HG03432 (cell line): ENCODE results near the gene CXorf65.

Source experiments
- ATAC-seq: cut with Tn5 transposase; IDR thresholded peaks from one replicate; pipeline ENCODE4 v1.9.1; 2021; ENCODE audit warnings: mild to moderate bottlenecking, moderate library complexity; ENCODE audit not compliant: unreplicated experiment

CXorf65 gene

GRCh38 chrX:71107762-71108360 is 1.3 kb upstream of the CXorf65 start:
- no peak for ATAC-seq

GRCh38 chrX:71107245-71107644 is 705 bp upstream of the CXorf65 start:
- ATAC-seq, result no peak

GRCh38 chrX:71105628-71106027 is 912 bp downstream of the CXorf65 start:
- ATAC-seq, result no peak

- peak; percentile 47 for ATAC-seq
These were observed 3.2 kb downstream of the CXorf65 start for GRCh38 chrX:71103110-71103983.

- ATAC-seq, result no peak
These were observed 4.2 kb downstream of the CXorf65 start for GRCh38 chrX:71102292-71102691.

GRCh38 chrX:71100581-71101505 is 5.7 kb downstream of the CXorf65 start:
- ATAC-seq, result no peak

GRCh38 chrX:71099736-71100135 is 6.8 kb downstream of the CXorf65 start:
- no peak for ATAC-seq

GRCh38 chrX:71098951-71099506 is 7.5 kb downstream of the CXorf65 start:
- no peak for ATAC-seq

- no peak for ATAC-seq
These were observed 8.2 kb downstream of the CXorf65 start for GRCh38 chrX:71098302-71098701.

GRCh38 chrX:71096760-71097032 is 9.8 kb downstream of the CXorf65 start:
- no peak for ATAC-seq

- ATAC-seq, result peak; percentile 24
These were observed 10.4 kb downstream of the CXorf65 start for GRCh38 chrX:71095981-71096759.

- ATAC-seq, result peak; percentile 95
These were observed 11.0 kb downstream of the CXorf65 start, which contains the start of gene FOXO4 for GRCh38 chrX:71095555-71095980. TSS of gene FOXO4 (plus strand) at chrX:71095851. CDS start at chrX:71096529, 678 bp downstream.

- peak; percentile 14 for ATAC-seq
These were observed 11.5 kb downstream of the CXorf65 start for GRCh38 chrX:71095033-71095432.

GRCh38 chrX:71091263-71091662 is 15.3 kb downstream of the CXorf65 start:
- ATAC-seq, result no peak

- ATAC-seq, result no peak
These were observed 20.6 kb downstream of the CXorf65 start for GRCh38 chrX:71085900-71086299.

GRCh38 chrX:71082822-71083221 is 23.7 kb downstream of the CXorf65 start:
- no peak for ATAC-seq

GRCh38 chrX:71082124-71082647 is 24.4 kb downstream of the CXorf65 start:
- ATAC-seq, result no peak

GRCh38 chrX:71081330-71082123 is 25.0 kb downstream of the CXorf65 start:
- ATAC-seq, result no peak

- no peak for ATAC-seq
These were observed 36.0 kb downstream of the CXorf65 start for GRCh38 chrX:71070531-71070930.
